Cortex of kidney (tissue), 1 donor: ENCODE data around the gene PCP4L1.

Source experiments
- DNase-seq: peaks from one replicate; lab custom pipeline; 2025; lab: John Stamatoyannopoulos, UW

The PCP4L1 gene

GRCh38 chr1:161266836-161267235, 8.3 kb downstream of the PCP4L1 start:
- DNase-seq, result no peak

- no peak for DNase-seq
Measured at GRCh38 chr1:161267321-161267720, 8.8 kb downstream of the PCP4L1 start.

GRCh38 chr1:161273402-161273801, 14.9 kb downstream of the PCP4L1 start:
- no peak for DNase-seq

GRCh38 chr1:161274874-161275273, 16.3 kb downstream of the PCP4L1 start:
- no peak for DNase-seq

- DNase-seq, result no peak
Measured at GRCh38 chr1:161282991-161283390, 24.4 kb downstream of the PCP4L1 start.

GRCh38 chr1:161285113-161285512, 26.6 kb downstream of the PCP4L1 start:
- DNase-seq, result no peak

- DNase-seq, result no peak
Measured at GRCh38 chr1:161285521-161285920, 27.0 kb downstream of the PCP4L1 start.

- DNase-seq, result no peak
Measured at GRCh38 chr1:161287482-161288054, 29.0 kb downstream of the PCP4L1 start.

GRCh38 chr1:161290779-161291178, 32.2 kb downstream of the PCP4L1 start:
- no peak for DNase-seq

- no peak for DNase-seq
Measured at GRCh38 chr1:161297415-161297814, 38.9 kb downstream of the PCP4L1 start.

- no peak for DNase-seq
Measured at GRCh38 chr1:161298116-161298515, 39.6 kb downstream of the PCP4L1 start.

- no peak for DNase-seq
Measured at GRCh38 chr1:161299347-161299746, 40.8 kb downstream of the PCP4L1 start.

- DNase-seq, result no peak
Measured at GRCh38 chr1:161300478-161300877, 41.9 kb downstream of the PCP4L1 start.

- no peak for DNase-seq
Measured at GRCh38 chr1:161304927-161305866, 46.7 kb downstream of the PCP4L1 start.

- DNase-seq, result no peak
Measured at GRCh38 chr1:161305867-161306519, 47.4 kb downstream of the PCP4L1 start.

- DNase-seq, result no peak
Measured at GRCh38 chr1:161307230-161307768, 48.8 kb downstream of the PCP4L1 start.

GRCh38 chr1:161307892-161308638, 49.5 kb downstream of the PCP4L1 start:
- no peak for DNase-seq

GRCh38 chr1:161309868-161310267, 51.3 kb downstream of the PCP4L1 start, which contains the start of gene MPZ:
TSS of gene MPZ (minus strand) at chr1:161309968. CDS start at chr1:161309905, 63 bp downstream.
- no peak for DNase-seq

GRCh38 chr1:161311595-161312181, 53.1 kb downstream of the PCP4L1 start:
- no peak for DNase-seq

GRCh38 chr1:161313554-161314200, 55.1 kb downstream of the PCP4L1 start:
- no peak for DNase-seq
